Myocyte (in vitro differentiated cells): ENCODE measurements around the gene LNP1. TPM values are rescaled to one million over a fixed set of nuclear protein-coding genes. Genes with fewer than 3 reads are reported as not detected.
"Not testable (repeated sequence)": the region's sequence is repeated elsewhere in the genome, so short reads cannot be mapped to it uniquely, and the experiment has no call there.

Source experiments
- DNase-seq: peaks from one replicate; pipeline ENCODE4 v3.0.0-alpha.2; 2012; ENCODE audit warnings: low read depth
- total RNA-seq: library from RNA; depleted of rRNA; stranded (reverse); fragments of >200 nt; gene quantifications from 2 replicates; pipeline ENCODE4 v1.2.3, GENCODE V29; 2014

Gene LNP1
- total RNA-seq, 1 donor from 2014 or later, result 8.3 TPM

DNA sequence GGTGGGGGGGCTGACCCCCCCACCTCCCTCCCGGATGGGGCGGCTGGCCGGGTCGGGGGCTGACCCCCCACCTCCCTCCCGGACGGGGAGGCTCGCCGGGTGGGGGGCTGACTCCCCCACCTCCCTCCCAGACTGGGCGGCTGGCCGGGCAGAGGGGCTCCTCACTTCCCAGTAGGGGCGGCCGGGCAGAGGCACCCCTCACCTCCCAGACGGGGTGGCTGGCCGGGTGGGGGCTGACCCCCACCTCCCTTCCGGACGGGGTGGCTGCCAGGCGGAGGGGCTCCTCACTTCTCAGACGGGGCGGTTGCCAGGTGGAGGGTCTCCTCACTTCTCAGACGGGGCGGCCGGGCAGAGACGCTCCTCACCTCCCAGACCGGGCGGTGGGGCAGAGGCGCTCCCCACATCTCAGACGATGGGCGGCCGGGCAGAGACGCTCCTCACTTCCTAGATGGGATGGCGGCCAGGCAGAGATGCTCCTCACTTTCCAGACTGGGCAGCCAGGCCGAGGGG, 76.6 kb downstream of the LNP1 start:
- not testable (repeated sequence) for DNase-seq

DNA sequence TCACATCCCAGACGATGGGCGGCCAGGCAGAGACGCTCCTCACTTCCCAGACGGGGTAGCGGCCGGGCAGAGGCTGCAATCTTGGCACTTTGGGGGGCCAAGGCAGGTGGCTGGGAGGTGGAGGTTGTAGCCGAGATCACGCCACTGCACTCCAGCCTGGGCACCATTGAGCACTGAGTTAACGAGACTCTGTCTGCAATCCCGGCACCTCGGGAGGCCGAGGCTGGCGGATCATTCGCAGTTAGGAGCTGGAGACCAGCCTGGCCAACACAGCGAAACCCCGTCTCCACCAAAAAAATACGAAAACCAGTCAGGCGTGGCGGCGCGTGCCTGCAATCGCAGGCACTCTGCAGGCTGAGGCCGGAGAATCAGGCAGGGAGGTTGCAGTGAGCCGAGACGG, 77.2 kb downstream of the LNP1 start:
- not testable (repeated sequence) for DNase-seq

DNA sequence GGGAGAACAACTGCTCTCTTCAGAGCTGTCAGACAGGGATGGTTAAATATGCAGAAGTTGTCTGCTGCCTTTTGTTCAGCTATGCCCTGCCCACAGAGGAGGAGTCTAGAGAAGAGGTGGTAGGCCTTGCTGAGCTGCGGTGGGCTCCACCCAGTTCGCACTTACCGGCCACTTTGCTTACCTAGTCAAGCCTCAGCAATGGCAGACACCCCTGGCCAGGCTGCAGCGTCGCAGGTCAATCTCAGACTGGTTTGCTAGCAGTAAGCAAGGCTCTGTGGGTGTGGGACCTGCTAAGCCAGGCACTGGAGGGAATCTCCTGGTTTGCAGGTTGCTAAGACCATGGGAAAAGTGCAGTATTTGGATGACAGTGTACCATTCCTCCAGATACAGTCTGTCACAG, 78.7 kb downstream of the LNP1 start:
- no peak for DNase-seq

DNA sequence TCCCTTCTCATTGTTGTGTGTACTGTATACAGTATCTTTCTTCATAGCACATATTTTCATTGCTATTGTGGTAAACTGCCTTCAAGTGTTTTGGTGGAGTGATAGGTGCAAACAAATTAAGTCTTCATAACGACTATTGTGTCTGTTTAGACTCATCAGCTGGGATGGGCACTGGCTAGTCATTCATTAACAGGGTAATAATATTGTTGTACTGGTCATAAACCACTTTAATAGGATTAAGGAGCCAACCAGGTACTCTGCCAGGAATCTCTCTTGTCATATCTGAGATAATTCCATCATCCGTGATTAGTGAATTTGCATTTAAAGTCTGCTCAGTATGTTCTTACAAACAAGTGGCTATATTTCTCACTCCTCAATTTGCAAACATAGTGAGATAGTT, 80.8 kb downstream of the LNP1 start:
- DNase-seq, result no peak

DNA sequence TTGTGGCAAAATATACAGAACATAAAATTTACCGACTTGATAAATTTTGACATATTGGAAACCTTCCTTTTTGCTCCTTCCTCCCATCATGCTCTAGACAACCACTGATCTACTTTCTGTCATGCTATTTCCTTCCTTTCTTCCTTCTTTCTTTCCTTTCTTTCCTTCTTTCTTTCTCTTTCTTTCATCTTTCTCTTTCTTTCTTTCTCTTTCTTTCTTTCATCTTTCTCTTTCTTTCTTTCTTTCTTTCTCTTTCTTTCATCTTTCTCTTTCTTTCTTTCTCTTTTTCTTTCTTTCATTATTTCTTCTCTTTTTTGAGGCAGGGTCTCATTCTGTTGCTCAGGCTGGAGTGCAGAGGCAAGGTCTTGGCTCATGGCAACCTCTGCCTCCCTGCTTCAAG, 82.2 kb downstream of the LNP1 start:
- no peak for DNase-seq

DNA sequence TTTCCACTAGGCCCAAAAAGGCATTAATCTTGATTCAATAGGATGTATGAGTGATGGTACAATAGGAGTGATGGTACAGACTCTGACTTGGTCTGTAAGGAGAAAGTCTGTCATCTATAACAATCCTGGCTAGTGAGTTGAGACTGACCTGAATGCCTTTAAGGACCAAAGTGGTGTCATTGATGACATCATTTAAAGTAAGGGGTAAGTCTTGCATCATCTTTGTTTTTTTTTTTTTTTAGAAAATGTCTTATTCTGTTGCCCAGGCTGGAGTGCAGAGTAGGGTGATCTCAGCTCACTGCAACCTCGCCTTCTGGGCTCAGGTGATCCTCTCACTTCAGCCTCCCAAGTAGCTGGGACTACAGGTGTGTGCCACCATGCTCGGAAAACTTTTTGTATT, 85.5 kb downstream of the LNP1 start:
- no peak for DNase-seq

DNA sequence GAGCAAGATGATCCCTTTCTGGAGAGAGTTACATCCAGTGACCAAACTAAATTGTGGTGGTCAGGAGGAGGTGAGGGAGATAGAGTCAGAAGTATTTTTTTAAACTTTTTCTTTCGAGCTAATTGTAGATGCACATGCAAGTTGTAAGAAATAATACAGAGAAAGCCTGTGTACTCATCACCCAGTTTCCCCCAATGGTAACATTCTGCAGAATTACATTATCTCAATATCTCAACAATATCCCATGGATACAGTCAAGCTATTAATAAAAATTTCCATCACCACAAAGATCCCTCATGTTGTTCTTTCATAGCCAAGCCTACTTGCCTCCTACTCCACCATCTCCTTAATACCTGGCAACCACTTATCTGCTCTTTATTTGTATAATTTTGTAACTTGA, 87.8 kb downstream of the LNP1 start:
- no peak for DNase-seq

DNA sequence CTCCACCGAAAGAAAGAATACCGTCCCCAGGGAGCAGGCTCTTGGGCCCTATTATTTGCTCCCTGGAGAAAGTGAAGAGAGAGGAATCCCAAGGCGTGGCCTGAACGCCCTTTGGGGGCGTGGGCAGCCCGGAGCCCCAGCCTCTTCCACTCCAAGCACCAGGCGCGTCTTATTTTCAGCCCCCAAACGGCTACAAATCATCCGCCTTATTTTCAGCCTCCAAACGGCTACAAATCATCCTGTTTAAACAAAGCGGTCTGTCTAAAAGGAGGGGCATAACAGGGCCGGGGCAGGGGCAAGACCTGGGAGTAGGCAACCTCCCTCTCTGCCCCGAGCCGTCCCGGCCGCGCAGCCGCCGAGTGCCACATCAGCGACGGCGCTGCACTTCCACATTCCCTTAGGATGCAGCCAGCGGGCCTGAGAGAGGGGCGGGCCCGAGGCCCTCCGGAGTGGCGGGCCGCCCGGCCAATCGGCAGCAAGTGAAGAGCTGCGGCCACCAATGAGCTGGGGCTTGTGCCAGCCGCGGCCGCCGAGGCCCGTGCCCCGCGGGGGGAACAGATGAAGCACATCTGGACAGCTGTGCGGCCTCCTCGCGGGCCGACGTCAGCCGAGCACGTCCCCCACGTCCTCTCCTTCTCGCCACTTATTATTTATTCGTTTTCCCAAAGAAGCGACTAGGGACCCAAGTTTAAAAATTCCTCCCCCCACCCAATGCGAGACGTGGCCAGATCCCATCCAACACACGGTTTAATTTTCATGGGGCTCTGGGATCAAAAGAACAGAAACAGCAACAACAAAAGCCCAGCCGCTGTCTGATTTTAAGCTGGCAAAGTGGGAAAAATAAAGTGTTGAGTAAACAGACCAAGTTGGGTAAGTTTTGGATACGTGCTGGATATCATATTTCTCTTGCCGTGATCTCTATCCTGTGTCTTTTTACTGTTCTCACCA, 91.0 kb downstream of the LNP1 start, which contains the start of gene TMEM45A:
Gene TMEM45A (plus strand): TSS at position 561 of the 948 bp plus-strand sequence. CDS start 62,593 bp downstream, outside the sequence.
- peak; percentile 94 for DNase-seq

DNA sequence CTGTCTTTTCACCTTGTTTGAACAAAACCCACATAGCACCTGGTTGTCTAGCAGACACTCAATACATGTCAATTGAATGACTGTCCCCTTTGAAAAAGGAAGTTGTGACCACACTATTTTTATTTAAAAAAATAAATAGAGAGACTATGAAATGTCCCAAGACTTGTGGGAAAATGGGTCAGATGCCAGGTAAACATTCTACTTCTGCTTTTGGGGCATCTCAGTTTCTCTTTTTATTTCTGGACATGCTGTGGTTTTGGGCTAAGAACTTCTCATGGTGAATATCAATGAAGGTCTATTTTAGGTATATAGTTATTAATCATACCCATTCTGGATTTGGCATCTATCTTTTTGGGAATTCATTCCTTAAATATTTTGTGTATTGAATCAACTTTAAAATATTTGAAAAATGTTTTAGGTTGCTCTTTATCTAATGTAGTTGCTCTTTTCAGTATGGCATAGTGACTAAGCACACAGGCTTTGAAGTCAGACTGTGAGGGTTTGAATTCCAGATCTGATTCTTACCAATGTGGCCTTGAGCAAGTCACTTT, 95.4 kb downstream of the LNP1 start:
- DNase-seq, result peak; percentile 18

DNA sequence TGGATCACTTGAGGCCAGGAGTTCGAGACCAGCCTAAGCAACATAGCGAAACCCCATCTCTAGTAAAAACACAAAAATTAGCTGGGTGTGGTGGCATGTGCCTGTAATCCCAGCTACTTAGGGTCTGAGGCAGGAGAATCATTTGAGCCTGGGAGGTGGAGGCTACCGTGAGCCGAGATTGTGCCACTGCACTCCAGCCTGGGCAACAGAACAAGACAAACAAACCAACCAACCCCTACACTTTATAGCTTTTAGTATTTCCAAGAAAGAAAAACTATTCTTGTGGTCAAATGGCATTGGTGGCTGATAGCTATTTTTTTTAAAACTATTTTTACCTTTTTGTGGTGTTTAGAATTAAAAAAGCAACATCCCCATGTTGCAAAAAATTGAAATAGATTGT, 98.3 kb downstream of the LNP1 start:
- DNase-seq, result no peak

DNA sequence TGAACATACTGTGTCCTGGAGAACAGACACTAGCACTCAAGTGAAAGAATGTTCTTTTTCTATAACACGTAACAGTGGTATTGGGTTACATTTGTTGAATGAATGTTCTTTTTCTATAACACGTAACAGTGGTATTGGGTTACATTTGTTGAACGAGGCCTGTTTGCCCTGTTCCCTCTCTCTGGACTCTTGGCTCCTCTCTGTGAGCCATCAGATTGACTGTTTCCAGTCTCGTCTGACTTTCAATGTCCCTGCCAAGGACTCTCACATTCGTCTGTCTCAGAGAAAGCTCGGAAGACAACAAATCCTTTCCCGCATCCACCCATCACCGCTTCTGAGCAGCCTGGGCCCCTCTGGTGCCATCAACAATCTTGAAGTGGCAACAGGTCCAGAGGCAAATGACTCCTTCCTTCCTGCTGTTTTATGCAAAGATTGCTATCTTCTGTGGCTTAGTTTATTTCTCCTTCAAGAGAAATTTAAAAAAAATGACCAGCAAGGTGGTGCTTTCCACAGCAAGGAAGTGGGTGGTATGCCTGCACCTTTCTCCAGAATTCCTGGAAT, 99.1 kb downstream of the LNP1 start:
- DNase-seq, result no peak

DNA sequence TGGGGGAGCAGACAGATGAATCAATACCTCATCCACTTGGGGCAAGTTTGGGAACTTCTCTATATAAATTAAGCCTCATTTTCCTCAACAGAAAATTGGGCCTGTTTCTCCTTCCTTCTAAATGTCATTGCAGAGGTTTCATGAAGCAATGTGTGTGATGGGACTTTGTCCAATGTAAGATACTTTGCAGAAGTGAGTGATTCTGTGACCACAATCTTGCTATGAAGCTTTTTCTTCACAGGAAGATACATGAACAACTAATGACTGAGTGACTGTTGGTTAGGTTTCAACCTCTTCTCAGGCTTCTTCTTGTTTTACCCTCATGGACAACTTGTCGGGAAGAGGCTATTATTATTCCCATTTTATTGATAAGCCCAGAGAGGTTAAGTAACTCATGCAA, 102.1 kb downstream of the LNP1 start:
- no peak for DNase-seq

Other genes starting within 250 kb of the LNP1 start
- 57.4 and 59.9 TPM in 2 replicates for gene TBC1D23, start 140.5 kb upstream of the LNP1 start, total RNA-seq
- 23.6 and 28.9 TPM in 2 replicates for gene NIT2, start 66.8 kb upstream of the LNP1 start, total RNA-seq
- gene TOMM70, start 450 bp upstream of the LNP1 start, total RNA-seq, result 102 and 107 TPM in 2 replicates
- gene TMEM45A, start 91.1 kb downstream of the LNP1 start, total RNA-seq, result 16.9 and 17.6 TPM in 2 replicates
- not detected in 2 replicates for gene ADGRG7, start 208.1 kb downstream of the LNP1 start, total RNA-seq